Sigmoid colon (tissue), 4 donors: ENCODE measurements around the gene RPTOR.

Experiments used
- EP300 ChIP-seq, 4 donors: sonication (generic); formaldehyde crosslinking; IDR thresholded peaks; one replicate each; pipeline ENCODE4 v1.6.1; 2017; ENCODE audit warnings: antibody characterized with exemption in 4 of 4
- POLR2A ChIP-seq, 2 donors: fragments of 450-650 bp; IDR thresholded peaks; one replicate each; pipeline ENCODE4 v1.6.1; 2016; ENCODE audit warnings: antibody characterized with exemption in 2 of 2, mild to moderate bottlenecking in 2 of 2, moderate library complexity in 2 of 2
- TF ChIP-seq, protein P1 (sequence below), 4 experiments: fragments of 450-650 bp in 3 of 4; fragments of 200-600 bp in 1 of 4; IDR thresholded peaks; one replicate each; pipeline ENCODE4 v1.5.1; 2016 to 2019; ENCODE audit warnings: antibody characterized with exemption in 4 of 4, mild to moderate bottlenecking in 3 of 4, moderate library complexity in 2 of 4

DNA sequence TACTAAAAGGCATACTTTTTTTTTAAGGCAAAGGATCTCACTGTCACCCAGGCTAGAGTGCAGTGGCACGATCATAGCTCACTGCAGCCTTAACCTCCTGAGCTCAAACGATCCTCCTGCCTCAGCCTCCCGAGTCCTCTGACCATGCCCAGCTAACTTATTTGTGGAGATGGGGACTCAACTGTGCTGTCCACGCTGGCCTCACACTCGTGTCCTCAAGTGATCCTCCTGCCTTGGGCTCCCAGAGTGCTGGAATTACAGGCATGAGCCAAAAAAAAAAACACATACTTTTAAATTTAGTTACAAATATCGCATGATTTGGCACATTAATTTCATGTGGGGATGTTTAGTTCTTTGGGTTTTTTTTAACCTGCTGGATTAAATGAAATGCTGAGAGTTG lies 239.3 kb downstream of the RPTOR start:
- no peak for TF ChIP-seq POLR2A (IDR thresholded peaks at IDR 0.05)
- TF ChIP-seq, protein P1, sequence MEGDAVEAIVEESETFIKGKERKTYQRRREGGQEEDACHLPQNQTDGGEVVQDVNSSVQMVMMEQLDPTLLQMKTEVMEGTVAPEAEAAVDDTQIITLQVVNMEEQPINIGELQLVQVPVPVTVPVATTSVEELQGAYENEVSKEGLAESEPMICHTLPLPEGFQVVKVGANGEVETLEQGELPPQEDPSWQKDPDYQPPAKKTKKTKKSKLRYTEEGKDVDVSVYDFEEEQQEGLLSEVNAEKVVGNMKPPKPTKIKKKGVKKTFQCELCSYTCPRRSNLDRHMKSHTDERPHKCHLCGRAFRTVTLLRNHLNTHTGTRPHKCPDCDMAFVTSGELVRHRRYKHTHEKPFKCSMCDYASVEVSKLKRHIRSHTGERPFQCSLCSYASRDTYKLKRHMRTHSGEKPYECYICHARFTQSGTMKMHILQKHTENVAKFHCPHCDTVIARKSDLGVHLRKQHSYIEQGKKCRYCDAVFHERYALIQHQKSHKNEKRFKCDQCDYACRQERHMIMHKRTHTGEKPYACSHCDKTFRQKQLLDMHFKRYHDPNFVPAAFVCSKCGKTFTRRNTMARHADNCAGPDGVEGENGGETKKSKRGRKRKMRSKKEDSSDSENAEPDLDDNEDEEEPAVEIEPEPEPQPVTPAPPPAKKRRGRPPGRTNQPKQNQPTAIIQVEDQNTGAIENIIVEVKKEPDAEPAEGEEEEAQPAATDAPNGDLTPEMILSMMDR (IDR thresholded peaks at IDR 0.05), result no peak
- TF ChIP-seq EP300 (IDR thresholded peaks at IDR 0.05), result no peak
